ENCODE measurements around the gene KRT38. TPM values are rescaled to one million over a fixed set of nuclear protein-coding genes. Genes with fewer than 3 reads are reported as not detected.

Gene KRT38
- total and polyA plus RNA-seq, 2 of the 8 experiments (the other 6 are each of a cell fraction or from before 2014, with no cell fraction given) = not detected

GRCh38 chr17:41486809-41487530 is 46.2 kb upstream of the KRT38 start (continued):
- TF ChIP-seq KDM5A (IDR thresholded peaks at IDR 0.05; ENCODE audit: low read length) = no peak
- no peak for TF ChIP-seq USF2 (IDR thresholded peaks at IDR 0.05; ENCODE audit: low read length)
- no peak for TF ChIP-seq CEBPB (IDR thresholded peaks at IDR 0.05; ENCODE audit: low read depth, low read length)
- no peak for TF ChIP-seq POU5F1 (IDR thresholded peaks at IDR 0.05; ENCODE audit: low read depth, low read length)
- peak; percentile 75 to 83 for TF ChIP-seq RAD21 (IDR thresholded peaks at IDR 0.05 in 1 of 2, conservative IDR thresholded peaks at IDR 0.05 in 1 of 2; ENCODE audit: low read depth in 2 of 2, low read length in 2 of 2)
- TF ChIP-seq JUND (IDR thresholded peaks at IDR 0.05; ENCODE audit: low read length) = no peak
- peak; percentile 94 for TF ChIP-seq MAX (IDR thresholded peaks at IDR 0.05)
- peak; percentile 66; the same call in 1 of the 2 replicates for TF ChIP-seq TCF12 (IDR thresholded peaks at IDR 0.05; ENCODE audit: low read depth, low read length)
- no peak for TF ChIP-seq KDM4A (IDR thresholded peaks at IDR 0.05; ENCODE audit: low read depth, low read length, severe bottlenecking)
- TF ChIP-seq TBP (IDR thresholded peaks at IDR 0.05; ENCODE audit: low read depth, low read length) = no peak
- TF ChIP-seq CHD2 (IDR thresholded peaks at IDR 0.05; ENCODE audit: low read length) = 0 out of 2 replicates have a peak, but pooled peaks have one; percentile 13
- no peak for TF ChIP-seq FOSL1 (IDR thresholded peaks at IDR 0.05; ENCODE audit: insufficient read depth, low read depth, low read length)
- peak; percentile 90 to 98 (median 93) for TF ChIP-seq CTCF (IDR thresholded peaks at IDR 0.05; ENCODE audit: control extremely low read depth in 1 of 3, insufficient read depth in 1 of 3, low read depth in 1 of 3, low read length in 3 of 3)
- TF ChIP-seq ASH2L (IDR thresholded peaks at IDR 0.05; ENCODE audit: low read length) = no peak
- TF ChIP-seq CBX8 (IDR thresholded peaks at IDR 0.05; ENCODE audit: borderline replicate concordance, low read depth, low read length) = no peak
- TF ChIP-seq SAP30 (IDR thresholded peaks at IDR 0.05; ENCODE audit: insufficient read depth, insufficient replicate concordance, low read length) = no peak
- no peak for TF ChIP-seq SP2 (IDR thresholded peaks at IDR 0.05; ENCODE audit: low read length)

Data from H1 (cell line).